ENCODE data around the gene FILIP1L.

The FILIP1L gene

DNA sequence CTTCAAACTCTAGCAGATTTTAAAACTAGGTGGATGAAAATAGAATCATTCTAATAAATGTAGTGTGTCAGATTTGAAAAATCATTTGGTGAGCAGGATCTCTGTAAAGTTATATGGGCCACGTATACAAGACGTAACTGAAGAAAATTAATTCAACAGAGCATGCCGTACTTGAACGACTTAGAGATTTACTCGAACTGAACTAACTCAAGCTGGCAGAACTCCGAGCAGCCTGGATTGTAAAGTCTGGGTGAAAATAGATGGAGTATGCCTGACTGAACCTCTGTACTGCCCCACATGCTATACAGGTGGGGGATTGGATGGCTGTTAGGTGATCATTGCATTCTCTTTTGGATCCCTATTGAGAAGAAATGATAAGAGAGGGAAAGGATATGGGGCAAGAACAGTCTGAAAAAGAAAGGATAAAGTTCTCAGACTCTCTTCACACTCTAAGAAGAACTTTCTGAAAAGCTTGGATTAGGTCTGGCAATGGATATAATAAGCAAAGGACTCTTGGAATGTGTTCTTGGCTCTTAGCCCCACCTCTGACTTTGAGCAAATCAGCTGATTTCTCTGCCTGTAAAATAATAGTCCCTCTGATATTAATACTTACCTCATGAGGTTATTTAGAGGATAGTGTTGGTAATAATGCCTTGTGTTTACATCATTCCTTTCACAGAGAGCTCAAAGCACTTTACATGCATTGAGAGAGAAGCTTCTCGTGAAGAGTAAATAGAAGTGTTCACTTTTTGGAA is 147.5 kb downstream of the FILIP1L start:
- no peak for DNase-seq

DNA sequence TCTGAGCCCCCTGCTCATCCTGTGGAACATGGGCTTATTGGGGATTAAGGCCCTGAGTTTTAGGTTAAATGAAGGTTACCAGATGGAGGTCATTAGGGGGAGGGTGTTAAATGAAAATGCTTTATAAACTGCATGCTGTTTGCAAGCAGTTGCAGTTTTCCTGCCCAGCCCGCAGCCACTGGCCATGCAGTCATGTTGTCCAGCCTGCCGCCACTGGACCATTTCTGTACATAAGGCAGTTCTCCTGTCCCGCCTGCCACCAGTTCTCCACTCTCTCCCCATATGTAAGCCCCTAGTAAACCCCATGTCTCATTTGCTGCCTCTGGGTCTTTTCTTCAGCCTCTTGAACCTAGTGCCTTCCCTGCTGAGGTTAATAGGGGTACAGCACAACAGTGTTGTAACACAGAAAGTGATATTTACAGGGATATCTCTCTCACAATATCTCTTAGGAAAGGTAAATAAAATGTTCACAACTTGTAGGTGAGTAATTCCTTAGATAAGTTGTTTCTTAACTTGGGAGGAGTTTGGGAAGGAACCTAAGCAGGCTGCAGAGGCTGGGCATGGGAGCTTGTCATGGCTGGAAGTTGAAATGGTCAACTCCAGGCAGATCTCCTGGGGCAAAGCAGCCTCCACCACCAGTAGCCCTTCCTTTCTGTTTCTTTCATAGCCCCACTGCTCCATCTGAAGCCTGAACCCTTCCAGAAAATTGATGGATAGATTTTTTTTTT is 148.5 kb downstream of the FILIP1L start:
- no peak for DNase-seq

DNA sequence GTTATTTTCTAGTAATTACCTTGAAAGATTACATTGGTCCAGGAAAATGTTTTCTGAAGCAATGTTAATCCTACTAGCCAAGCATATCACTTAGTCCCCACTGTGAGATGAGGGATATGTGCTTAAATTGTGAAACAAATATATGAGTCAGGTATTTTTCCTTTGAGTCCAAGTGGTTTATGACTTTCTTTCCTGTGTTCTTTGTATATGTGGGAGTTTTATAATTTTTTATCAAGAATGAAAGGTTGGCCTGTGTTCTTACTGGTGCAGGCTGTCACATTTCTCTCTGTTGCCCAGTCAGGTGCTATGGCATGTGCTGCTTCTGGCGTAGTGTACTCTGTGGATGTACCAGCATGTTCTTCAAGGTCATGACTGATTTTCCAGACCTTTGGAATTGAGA is 149.2 kb downstream of the FILIP1L start:
- no peak for DNase-seq

DNA sequence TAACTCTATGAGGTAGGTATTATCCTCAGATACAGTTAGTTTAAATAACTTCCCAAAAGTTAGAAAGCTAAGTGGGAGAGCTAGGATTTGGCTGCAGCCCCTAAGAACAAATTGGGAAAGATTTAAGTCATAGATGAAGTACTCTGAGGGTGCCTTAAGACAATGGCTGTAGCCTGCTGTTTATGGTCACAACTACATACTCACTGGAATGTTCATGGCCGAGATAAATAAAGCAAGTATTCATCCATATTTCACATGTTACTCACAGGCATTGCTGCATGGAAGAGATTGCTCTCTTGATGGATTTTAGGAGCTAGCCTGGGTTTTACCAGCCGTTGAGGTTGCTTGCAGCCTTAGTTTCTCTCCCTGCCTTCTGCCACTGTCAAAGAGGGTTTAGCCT is 151.6 kb downstream of the FILIP1L start:
- DNase-seq: no peak

DNA sequence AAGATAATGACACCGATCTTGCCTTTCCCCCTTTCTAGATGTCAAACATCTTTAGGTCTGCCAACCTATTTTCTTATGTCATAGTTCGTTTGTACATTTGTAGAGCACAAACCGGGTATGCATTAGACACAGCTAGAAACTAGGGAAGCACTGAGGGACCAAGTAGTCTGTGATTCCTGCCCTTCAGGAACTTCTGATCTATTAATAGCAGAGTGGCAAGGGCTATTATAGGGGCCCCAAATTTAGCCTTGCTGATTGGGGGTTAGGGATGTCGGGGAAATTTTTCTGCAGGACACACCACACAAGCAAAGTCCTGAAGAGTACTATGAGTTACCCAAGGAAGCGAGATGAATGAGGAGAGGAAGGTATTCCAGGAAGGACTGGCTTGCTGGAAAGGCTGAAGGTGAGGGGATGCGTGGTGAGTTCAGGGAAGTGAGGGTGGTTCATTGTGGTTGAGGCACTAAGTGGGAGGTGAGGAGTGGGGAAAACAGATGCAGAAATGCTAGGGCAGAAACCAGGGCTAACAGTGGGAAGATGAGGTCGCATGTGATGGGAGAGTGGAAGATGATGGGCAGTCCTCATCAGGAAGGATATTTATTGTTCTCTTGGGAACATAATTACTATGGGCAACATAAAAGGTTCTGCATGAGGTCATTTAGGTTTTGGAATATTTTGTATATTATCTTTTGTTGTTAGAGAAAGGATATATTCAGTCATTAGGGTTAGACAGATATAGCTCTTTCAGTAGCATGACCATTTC is 152.4 kb downstream of the FILIP1L start:
- no peak for DNase-seq

DNA sequence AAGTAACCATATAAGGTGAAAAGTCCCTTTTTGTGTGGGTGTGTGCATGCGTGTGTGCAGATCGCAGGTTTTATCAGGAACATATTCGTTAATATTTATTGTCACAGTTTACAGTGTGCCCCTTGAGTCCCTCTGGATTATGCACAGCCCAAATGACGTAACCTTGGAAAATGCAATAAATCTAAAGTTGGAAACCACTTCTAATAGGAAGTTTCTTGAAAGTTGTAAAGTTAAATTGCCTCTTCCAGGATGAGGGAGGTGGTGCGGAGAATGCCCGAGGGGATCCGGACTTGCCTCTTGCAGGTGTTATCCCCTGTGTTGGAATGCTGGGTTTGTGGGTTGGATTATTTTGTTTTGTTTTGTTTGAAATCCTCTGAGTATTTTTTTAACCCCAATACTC is 153.4 kb downstream of the FILIP1L start:
- no peak for DNase-seq

DNA sequence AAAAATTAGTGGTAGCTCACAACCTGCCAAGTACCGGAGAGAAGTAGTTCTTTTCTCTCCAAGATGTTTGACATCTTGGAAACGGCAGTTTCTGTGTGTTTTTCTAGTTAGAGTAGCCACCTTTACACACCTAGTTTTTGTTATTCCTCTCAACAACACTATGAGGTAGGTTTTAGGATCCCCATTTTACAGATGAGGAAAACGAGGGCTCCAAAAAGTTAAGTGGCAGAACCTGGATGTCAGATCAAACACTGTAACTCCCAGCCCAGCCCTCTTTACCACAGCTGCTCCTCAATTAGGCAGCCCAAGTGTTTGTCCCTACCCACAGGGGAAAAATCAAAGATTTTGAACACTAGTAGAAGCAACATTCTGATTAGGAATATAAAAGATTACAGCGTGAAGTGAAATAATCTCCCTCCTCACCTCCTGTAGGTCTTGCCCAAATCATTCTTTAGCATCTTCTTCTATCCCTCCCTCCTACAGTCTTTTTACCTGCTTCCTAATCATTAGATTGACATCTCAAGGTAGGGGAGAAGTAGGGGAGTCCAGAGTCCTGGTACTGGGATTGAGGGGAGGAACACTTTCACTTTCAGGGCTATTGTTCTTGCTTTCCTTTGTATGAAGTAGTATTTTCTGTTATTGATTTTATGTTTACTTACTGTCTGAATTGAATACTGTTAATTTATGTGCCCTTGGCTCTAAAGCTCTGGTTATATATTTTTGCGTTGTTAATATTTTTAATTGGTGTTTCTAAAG is 154.0 kb downstream of the FILIP1L start:
- no peak for DNase-seq

DNA sequence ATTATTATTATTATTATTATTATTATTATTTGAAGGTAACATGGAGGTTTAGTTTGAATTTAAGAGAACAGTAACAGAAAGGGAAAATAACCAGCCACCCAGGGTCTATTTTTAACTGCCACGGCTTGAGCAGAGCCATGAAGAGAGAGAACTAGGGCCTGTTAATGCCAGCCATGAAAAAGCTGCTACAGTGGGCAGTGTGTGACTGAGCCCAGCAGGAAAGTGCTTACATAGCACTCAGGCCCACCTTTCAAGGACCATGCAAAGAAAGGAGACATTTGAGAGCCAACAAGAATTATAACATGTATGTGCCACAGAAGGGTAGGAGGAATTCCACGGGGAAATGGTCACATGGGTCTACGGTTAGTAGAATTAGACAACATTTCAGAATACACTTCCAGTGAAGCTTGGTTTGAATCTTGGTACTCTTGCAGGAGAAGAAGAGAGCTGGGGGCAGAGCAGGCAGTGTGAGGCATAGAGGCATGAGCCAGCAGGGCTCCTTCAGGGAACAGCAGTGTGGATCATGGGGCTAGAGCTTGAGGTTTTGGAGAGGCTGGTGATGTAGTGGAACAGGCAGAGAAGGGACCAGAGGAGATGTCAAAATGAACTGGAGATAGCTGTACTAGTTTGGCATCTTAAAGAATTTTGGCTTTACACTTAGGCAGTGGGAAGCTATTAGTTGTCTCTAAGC is 155.9 kb downstream of the FILIP1L start:
- no peak for DNase-seq

DNA sequence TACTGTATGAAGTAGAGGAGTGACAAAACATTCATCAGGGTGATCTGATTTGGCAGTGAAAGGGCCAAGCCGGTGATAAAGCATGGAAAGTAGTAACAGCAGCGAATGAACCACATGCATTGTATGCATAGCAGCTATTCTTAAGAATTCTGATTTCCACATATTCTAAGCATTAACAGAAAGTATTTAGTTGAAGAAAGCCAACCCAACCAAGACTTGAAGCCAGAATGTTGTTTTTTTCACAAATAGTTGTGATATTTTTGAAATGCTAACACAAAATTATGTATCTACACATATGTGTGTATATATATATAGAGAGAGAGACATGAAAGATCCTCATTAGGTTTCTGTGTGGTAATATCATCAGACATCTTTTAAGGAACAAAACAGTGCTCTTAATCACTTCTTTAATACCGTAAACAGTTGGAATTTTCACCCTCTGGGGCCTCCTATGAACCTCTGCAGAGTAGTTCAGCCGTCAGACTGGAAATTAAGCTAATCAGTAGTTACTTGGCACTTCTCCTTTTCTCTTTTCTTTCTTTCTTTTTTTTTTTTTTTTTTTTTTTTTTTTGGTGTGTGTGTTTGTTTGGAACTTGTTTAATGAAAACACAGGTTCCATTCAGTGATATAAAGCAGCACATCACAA is 157.0 kb downstream of the FILIP1L start:
- DNase-seq: no peak

DNA sequence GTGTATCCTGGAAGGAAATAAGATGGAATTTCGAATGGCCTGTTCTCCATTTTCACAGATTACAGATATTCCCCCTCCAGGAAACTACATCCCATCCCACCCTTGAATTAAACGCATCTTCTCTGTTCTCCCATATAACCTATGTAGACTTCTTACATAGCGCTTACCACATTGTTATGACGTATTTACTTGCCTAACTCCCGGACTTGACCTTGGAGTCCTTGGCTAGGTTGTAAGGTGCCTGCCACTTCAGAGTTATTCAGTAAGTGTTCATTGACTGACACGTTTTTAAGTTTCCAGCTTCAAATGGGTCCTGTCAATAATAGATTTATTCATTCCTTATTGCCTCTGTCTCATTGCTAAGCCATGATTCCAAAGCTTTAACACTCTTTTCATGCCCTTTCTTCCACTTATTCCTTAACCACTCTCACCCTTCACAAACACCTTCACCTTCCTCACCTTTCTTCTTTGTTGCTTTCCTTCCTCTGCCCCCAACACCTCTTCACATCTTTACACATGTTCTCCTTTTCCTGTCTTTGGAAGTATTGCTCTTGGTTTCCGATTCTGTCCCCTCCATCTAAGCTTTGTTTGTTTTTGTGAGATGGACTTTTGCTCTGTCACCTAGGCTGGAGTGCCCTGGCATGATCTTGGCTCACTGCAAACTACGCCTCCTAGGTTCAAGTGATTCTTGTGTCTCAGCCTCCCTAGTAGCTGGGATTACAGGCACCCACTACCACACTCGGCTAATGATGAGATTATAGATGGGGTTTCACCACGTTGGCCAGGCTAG is 158.3 kb downstream of the FILIP1L start:
- no peak for DNase-seq

DNA sequence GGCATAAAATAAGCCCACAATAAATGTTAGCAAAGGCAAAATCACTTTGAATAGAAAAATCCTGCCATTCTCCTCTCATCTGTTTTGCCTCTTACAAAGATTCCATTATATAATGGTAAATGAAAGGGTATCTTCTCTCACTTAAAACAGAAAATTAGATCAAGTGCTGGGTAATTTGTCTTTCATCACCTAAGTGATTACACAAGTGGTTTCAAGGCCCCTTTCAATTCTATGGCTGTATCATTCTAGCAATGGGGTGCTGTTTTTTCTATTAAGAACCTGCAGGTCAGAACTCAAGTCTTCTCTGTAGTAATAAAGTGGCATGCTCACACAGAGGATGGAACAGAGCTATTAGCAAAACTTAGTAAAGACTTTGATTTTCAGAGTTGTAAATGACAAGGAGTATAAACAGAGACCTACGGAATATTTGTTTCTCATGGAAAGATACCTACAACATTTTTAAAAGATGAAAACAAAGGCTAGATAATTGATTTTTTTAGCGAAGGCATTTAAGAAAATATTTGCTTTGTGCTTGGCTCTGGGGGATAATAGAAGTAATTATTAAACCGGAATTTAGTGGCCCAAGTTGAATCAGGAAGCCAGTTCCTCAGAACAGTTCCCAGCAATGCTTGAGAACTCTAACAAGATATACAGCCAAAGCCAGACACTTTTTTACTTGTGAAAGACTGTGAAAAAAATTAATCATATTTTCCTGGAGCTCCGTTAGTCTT is 159.2 kb downstream of the FILIP1L start:
- no peak for DNase-seq

DNA sequence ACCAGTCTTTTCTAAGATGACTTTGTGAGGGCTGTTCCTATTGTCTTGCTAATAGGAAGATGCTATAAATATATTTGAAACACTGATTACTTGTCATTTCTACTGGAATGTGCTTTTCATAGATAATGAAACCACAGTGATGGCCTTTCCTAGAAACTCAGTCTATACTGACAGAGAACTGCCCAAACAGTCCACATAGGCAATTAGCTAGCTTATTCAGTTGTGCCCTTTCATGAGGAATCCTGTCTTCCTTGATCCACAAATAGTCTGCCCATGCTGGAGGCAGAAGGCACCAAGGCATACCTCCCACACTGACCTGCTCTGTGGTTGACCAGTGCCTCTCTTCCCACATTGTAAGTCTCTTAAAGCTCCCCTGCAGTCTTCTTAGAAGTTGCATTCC is 160.7 kb downstream of the FILIP1L start:
- no peak for DNase-seq

DNA sequence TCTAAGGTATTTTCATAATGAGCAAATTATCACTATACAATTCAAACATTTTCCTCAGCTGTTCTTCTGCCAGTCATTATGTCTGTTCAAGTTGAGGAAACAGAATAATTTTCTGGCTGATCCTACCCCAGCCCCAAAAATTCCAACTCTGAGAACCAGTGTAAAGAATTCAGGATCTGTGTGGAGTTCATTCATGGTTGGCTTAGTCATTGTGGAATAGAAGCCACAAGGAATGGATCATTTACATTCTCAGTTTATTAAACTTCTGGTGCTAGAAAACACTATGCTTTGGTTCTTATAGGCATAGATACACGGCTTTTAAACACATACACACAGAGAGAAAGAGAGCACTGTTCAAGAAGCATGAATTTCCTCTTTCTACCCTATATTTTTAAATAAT is 162.0 kb downstream of the FILIP1L start:
- no peak for DNase-seq

DNA sequence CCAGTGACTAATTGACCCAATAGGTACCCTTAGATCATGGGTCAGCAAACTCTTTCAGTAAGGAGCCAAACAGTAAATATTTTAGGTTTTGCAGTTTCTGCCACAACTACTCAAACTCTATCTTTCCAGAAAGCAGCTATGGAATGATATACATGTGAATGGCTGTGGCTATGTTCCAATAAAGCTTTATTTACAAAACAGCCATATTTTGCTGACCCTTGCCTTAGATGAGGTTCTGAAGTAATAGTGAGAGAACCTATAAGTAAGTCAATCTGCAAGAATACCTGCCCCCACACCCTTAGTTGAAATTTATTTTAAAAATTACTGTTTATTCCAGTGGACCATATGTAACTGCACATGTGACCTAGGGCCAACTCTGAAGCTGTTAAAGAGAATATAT is 162.6 kb downstream of the FILIP1L start:
- DNase-seq: no peak

DNA sequence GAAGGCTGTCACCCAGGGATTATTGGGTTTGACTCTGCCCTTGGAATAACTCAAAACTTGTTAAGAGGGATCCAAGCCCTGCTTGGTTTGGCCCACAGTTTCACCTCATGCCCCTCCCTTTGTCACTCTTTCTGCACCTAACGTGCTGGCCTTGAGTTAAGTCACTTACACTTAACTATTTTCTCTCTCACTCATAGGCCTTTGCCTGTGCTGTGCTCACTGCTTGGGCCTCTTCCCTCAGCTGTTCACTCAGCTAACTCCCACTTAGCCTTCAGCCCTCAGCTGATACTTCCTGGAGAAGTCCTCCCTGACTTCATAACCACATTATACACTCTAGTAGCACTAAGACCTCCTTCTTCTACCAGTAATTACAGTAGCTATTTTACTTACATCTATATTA is 163.4 kb downstream of the FILIP1L start:
- no peak for DNase-seq

DNA sequence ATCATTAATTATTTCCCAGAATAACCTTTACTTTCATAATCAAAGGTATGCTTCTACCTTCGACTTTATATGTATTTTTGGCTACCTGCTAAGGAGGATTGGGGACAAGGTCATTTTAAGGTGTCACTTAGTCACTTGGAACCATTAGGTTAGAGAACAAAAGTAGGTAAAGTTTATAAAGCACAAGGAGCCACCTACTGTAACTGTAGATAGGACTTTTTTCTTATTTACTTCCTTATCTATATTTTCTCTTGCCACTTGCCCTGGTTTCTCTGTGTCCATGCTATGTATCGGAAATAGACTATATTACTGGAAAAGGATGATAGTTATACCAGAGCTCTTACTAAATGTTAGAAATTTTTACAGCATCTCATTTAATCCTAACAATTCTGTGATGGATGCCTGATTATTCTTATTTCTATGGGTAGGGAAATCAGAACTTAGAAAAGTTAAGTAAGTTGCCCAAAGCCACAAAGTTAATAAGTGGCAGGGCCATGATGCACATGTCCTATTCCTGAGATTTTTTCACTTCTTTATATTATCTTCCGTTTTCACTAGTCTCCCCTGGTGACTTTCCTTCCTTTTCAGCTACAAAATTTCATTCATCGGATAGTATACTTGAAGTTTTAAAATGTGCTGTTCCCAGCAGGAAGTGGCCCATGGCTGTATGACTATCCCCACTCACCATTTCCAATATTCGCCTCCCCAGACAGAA is 164.2 kb downstream of the FILIP1L start:
- DNase-seq: no peak

DNA sequence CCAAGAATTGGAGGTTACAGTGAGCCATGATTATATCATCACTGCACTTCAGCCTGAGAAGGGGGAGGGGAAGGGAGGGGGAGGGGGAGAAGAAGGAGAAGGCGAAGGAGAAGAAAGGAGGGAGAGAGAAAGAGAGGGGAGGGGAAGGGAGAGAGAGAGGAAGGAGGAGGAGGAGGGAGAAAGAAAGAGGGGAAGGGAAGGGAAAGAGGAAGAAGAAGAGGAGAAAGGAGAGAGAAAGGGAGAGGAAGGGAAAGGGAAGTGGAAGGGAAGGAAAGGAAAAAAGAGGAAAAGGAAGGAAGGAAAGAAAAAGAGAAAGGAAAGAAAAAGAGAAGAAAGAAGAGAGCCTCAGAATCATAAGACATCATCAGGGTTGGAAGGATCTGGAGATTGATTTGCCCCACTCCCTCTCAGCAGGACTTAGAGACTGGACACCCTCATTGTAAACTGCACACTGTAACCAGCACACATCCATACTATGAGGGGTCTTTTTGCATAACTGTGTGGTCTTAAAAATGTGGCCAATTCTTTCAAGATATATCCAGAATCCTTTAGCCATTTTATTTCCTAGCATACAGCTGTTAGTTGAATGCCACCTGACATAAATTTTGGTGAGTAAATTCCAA is 165.7 kb downstream of the FILIP1L start:
- DNase-seq: no peak

DNA sequence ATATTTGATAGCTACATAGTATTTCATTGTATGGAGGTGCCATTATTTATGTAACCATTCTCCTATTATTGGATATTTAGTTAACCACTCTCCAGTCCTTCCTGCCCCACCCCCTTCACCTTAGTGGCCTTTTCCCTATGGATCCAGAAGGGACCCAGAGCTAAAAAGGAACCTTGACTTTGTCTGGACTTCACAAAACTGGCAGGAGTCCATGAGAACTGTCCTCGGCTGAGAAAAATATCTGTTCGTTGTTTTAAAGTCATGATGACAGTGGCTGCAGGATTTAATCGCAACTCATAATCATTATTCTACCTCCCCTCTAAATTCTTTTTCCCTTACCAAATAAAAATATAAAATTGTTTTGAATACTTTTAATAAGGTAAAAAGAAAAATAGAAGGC is 166.9 kb downstream of the FILIP1L start:
- no peak for DNase-seq

DNA sequence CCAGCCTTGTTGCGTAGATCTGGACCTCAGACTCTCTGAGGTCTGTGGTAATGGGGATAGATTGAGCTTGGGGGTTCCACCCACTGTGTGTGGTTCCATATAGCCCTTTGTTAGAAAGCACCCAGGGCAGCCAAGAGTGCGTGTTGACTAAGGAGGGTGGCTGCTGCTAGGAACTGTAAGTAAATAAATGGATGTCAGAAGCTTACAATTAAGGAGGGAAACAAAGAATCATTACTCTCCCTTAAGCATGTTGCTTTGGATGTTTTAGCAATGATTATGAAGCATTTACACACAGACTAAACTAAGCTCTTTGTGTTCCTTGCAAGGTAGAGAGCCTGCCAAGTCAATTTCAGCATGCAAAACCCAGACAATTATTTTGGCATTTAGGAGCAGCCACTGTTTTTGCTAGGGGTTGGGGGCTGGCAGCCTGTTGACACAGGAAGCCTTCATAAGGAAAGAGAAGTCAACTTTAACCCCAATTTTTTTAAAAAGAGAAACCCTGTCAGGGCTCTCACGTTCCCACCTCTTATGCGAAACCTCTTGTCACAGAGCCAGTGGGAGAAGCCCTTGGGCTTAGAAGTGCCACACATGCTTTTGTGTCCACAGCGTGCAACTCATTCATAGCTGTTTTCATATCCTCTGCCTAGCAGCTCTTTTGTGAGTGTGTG is 168.8 kb downstream of the FILIP1L start:
- no peak for DNase-seq
